Right ventricle myocardium superior (tissue), 1 donor: ENCODE results near the gene AMZ2. TPM values are rescaled to one million over a fixed set of nuclear protein-coding genes. Genes with fewer than 3 reads are reported as not detected.
"Not testable (repeated sequence)": the region's sequence is repeated elsewhere in the genome, so short reads cannot be mapped to it uniquely, and the experiment has no call there.

Experiments used
- ATAC-seq: fragments of 200-7000 bp; cut with Tn5 transposase; one replicate; pipeline ENCODE4 v1.9.1; 2020; ENCODE audit warnings: mild to moderate bottlenecking; ENCODE audit not compliant: poor library complexity
- DNase-seq: peaks from one replicate; pipeline ENCODE4 v3.0.0-alpha.2; 2020
- intact Hi-C: fragments of 100-400 bp; cut with DNase I; formaldehyde crosslinking; loops from one replicate; pipeline ENCODE4 v1.11.2; 2022
- total RNA-seq: library from RNA; stranded (reverse); fragmentation: NEBNext Ultra II Directional; extraction: Animal tissue kit (Norgen Biotek cat#: 25700); gene quantifications from one replicate; pipeline ENCODE4 v1.2.1, GENCODE V29; 2021
- donor health status: DM: no; HTN: yes; CAD: no; lungs with severe emphysema.

AMZ2 gene
- total RNA-seq, 1 donor from 2014 or later, result 89.5 TPM

DNA sequence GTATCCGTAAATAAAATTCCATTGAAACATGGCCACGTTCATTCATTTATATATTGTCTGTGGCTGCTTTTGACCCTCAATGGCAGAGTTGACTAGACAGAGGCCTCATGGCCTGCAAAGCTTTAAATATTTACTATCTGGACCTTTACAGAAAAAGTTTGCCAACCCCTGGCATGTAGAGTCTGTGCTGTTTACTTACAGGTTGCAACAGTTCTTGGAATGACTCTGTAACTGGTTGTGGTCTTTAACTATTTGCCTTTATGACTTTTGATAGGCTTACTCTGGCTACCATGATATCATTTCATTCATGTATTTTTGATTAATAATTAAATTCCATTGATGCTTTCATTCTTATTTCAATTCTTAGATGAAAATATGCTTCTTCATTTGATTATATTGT lies 18.0 kb downstream of the AMZ2 start:
- not testable (repeated sequence) for ATAC-seq, DNase-seq
- intact Hi-C loops, result loop anchor here (10.0 kb wide), 1 partner anchor 169 kb away; no protein-coding TSS in a partner anchor

DNA sequence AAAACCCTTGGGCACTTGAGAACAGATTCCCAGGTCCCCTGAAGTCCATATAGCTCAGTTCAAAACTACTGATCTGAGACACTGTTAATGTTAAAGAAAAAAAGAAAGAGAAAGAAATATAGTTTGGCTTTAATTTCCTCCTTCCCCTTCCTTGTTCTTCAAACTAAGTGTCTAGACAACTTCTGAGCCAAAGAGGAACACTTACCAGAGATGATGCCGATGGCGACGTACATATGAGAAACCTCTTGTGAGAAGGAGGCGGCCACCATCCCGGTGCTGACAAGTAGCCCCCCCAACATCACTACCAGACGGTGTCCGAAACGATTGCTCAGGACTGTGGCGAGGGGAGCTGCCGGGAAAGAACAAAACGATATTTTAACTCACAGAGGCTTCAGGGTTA lies 25.9 kb downstream of the AMZ2 start:
- DNase-seq (no peak), ATAC-seq (no peak)
- intact Hi-C loops, result no loop called here

- intact Hi-C loops, ATAC-seq, DNase-seq: not testable (repeated sequence)
Observed at GRCh38 chr17:68276339-68276738, 28.5 kb downstream of the AMZ2 start.

DNA sequence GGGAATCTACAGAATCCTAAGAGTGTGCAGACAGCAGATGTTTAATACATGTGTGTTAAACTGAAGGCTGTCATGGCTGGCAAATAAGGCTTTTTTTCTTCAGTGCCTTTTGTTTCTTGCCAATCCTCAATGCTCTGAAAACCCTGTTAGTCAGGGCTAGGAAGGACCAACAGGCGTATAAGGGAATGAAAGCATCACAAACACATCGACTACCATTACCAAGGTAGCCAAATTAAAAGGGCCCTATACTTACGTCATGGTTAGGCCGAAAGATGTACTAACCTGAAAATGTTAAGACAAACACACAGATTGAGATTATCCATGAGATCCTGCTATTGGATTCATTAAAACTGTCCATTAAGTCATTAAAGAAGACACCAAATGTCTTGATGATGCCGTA lies 30.0 kb downstream of the AMZ2 start:
- intact Hi-C loops, result no loop called here
- no peak for DNase-seq
- ATAC-seq, result no peak

DNA sequence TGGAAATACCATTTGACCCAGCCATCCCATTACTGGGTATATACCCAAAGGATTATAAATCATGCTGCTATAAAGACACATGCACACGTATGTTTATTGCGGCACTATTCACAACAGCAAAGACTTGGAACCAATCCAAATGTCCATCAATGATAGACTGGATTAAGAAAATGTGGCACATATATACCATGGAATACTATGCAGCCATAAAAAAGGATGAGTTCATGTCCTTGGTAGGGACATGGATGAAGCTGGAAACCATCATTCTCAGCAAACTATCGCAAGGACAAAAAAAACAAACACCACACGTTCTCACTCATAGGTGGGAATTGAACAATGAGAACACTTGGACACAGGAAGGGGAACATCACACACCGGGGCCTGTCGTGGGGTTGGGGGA lies 34.1 kb downstream of the AMZ2 start:
- DNase-seq, ATAC-seq, intact Hi-C loops: not testable (repeated sequence)

DNA sequence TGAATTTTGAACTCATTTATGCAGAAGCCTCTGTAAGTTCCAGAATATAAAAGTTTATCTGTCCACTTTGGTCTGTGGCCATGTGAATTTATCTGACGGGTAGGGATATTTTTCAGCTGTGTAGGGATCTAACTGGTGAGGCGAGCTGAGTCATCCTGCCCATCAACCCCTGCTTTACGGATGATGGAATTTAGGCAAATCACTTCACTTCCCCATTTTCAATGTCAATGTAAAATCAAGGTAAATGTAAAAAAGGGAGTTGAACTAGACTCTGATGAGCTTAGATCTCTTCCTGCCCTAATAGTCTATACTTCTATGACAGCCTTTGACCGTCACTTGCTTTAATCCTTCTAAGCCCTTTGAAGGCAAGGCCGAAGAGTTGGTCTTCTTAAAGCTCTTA lies 40.5 kb downstream of the AMZ2 start:
- DNase-seq (no peak), ATAC-seq (no peak)
- intact Hi-C loops, result no loop called here

DNA sequence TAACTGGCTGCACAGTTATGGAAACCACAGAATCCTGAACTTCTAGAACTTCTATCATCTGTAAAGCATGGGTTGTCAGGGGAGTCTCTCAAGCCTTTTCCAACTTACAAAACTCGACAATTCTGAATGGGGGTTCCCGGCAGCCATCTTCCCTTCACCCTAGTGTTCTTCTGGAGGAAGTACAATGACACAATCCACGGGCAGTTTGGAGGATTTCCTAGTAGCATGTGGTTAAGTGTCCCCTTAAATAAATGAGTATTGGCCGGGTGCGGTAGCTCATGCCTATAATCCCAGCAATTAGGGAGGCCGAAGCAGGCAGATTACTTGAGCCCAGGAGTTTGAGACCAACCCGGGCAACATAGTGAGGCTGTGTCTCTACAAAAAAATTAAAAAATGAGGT lies 41.0 kb downstream of the AMZ2 start:
- DNase-seq, result no peak
- ATAC-seq, result no peak
- intact Hi-C loops, result no loop called here

DNA sequence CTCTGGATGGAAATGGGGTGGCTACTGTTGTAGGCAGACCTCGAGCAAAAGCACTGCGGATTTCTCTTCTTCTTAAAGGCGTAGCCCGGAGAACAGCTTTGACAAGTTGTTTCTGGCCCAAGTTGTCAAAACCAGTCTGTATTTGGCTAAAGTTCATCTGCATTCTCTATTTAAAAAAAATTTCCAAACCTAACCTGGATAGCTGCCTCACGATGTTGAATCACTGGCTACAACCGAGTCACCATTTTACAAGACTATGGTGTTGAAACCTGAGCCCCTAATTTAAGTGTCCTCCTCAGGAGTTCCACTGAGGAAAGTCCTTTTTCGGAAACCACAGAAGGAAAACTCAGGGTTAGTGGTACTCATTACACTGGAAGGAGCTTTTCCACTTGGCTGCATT lies 41.6 kb downstream of the AMZ2 start:
- intact Hi-C loops, result no loop called here
- ATAC-seq (no peak), DNase-seq (no peak)

GRCh38 chr17:68289936-68290267 lies 42.1 kb downstream of the AMZ2 start:
- intact Hi-C loops, result no loop called here
- no peak for DNase-seq
- ATAC-seq, result no peak

DNA sequence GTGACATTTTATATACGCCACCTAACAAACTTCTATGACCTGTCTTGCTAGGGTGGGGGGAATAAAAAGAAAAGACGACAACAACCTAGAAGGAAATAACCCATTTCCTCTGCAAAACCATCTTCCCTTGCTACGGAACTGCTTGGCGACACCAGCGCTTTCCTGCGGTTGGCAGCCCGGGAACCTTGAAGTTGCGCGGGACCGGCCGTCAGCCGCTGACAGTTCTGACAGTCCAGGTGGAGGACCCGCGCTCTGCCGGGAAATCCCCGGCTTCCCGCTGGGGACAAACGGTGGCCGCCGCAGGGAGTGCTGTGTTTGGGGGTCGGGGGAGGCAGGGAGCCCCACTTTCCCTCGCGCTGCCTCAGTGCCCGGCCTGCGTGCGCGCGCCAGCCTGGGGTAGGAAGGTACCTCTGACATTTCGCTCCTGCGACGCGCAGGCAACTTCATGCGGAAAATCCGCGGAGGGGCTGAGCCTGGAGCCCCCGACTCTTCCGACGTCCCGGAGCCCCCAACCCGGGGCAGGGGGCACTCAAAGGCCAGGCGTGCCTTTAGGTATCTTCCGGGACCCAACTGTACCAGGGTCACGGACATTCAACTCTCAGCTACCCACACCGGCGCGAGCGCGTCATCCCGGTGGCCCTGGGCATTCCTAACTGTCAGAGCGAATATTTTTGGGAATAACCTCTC lies 42.6 kb downstream of the AMZ2 start:
- DNase-seq, result peak; percentile 58
- ATAC-seq, result peak; percentile 26
- intact Hi-C loops, result no loop called here

DNA sequence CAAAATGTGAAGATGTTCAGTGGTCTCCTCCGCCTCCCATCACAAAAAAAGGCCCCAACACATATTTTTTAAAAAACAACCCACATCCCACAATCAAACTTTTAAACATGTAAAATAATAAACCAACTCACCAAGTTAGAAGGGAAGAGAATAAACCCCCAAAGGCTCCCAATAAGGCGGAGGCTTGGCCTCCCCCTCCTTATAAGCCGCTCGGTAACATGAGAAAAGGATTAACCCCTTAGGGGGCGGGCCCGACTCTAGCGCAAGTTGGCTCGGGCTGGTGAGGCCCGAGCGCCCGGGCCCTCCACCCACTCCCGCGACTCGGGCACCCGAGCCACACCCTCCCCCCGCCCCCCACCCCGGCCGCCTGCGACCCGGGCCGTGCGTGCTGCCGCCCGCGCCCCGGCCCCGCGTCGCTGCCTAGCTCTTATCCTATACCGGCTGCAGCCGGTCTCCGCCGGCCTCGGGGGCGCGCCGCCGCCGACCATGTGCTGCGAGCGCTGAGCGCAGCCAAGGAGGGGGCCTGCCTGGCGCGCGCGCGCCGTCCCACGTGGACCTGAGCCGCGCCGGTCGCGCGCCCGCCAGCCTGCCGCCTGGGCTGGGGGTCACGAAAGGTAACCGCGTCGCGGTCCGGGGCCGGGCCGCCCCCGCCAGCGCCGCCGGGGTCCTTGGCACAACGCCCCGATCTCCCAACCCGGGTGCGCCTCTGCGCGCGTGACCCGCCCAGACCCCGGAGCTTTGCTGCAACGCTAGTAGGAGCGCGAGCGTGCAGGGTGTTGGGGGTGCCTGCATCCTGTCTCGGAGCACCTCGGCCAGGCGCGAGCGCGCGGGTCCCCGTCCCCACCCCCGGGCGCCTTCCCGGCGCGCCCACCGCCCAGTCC lies 43.4 kb downstream of the AMZ2 start, which contains the start of the genes ARSG and SLC16A6:
Gene ARSG (plus strand): TSS at position 541 of the 881 bp plus-strand sequence. CDS start 15,999 bp downstream, outside the sequence.
Gene SLC16A6 (minus strand): TSS at position 173 of the 881 bp plus-strand sequence. CDS start 12,807 bp downstream, outside the sequence.
- intact Hi-C loops, result no loop called here
- peak; percentile 57 for ATAC-seq
- DNase-seq, result peak; percentile 75

DNA sequence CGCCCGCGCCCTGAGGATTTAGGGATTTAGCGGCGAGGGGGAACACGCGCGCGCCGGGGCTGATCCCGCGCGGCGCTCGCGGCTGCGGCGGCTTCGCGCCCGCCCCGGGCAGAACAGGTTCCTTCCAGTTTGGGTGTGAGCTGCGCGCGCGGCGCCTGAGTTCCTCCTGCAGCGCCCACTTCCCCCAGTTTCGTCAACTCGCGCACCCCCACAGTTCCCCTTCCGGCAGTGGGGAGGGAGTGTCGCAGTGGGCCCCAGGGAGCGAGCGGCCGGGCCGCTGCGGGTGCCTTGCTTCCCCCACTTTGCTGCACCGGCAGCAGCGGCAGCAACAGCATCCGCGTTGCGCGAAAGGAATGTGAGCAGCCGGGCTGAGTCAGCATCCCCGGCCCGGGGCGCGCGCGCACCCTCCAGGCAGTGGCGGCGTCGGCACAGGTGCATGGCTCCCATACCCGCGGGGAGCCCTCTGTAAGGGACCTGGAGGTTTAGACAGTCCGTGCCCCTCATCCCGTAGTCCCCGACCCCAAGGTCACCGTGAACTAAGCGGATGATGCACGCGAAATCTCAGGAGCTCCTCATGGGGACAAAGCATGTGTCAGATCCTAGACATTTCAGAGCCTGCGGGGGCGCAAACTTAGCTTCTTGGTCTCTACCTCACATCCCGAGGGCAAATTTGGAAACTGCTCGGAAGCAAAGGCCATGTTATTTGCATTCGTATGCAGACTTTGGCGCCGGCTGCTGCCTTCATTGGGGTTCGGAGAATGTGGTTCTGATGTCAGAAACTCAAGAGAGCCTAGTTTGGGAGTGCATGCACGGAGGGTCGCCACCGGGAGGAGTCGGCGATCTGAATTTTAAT lies 44.2 kb downstream of the AMZ2 start:
- ATAC-seq, result peak; percentile 77
- DNase-seq, result peak; percentile 92
- intact Hi-C loops, result no loop called here

- ATAC-seq (no peak), DNase-seq (no peak)
- intact Hi-C loops, result no loop called here
Observed at GRCh38 chr17:68292689-68293040, 44.8 kb downstream of the AMZ2 start.

DNA sequence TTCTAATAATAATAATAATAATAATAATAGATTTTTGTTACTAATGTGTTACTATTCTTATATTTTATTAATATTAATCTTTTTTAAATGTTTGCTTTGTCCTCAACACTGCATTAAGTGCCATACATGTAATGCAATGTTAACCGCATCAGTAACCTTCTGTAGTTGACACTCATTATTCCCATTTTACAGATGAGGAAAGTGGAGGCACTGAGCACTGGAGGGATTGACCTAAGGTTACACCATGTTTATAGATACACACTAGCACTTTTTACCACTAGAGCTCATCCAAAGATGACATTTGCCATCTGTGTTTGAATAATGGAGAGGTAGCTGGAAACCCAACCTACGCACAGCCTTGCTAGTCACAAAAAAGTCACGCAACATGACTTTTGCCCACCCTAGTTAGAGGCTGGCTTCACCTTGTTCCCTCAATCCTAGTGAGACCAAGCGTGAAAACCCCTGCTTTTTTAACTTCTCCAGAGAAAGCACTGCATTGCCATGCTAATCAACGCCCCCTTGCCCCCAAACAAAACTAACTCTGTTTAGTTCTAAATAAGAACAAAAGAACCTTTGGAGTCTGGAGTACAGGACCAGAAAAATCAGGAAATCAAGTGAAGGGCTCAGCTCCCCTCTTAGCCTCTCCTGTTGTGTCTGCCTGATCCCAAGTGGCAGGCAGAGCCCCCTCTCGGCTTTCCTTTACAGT lies 45.8 kb downstream of the AMZ2 start:
- no peak for ATAC-seq
- intact Hi-C loops, result no loop called here
- DNase-seq, result no peak

- intact Hi-C loops, result no loop called here
- ATAC-seq, result no peak
Observed at GRCh38 chr17:68294196-68294555, 46.3 kb downstream of the AMZ2 start.

GRCh38 chr17:68294617-68295016 lies 46.8 kb downstream of the AMZ2 start:
- DNase-seq, result no peak
- intact Hi-C loops, result no loop called here
- ATAC-seq, result no peak

More at GRCh38 chr17:68294196-68294555, 46.3 kb downstream of the AMZ2 start:
- no peak for DNase-seq

DNA sequence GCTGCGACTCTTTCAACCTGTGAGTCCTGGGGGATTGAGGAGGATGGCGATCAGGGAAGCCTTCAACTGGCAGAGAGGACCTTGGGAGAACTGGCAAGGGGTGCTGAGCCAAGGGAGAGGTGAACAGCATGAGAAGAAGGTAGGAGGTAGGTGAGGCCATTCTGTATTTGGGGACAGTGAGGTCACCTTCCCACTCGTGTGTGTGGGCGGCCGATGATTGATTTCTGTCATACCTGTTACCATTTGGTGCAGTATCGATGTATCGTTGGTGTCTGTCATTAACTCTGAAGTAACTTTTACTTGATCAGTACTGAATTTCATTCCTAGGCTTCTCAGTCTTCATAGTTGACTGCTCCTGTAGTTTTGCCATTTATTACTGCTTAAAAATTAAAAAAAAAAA lies 47.2 kb downstream of the AMZ2 start:
- no peak for ATAC-seq
- intact Hi-C loops, result no loop called here

More for the DNA sequence above, 47.2 kb downstream of the AMZ2 start:
- DNase-seq, result no peak
